Gastrocnemius medialis (tissue), 4 donors: Measurements from ENCODE around the gene NUP62.

ENCODE experiments used
- POLR2A ChIP-seq, 2 donors: fragments of 450-650 bp; IDR thresholded peaks; one replicate each; pipeline ENCODE4 v1.6.1; 2017; ENCODE audit warnings: antibody characterized with exemption in 2 of 2, mild to moderate bottlenecking in 2 of 2, moderate library complexity in 2 of 2
- TF ChIP-seq, protein P1 (sequence below), 5 experiments: fragments of 450-650 bp in 3 of 5; fragments of 200-600 bp in 2 of 5; sonication (generic) in 2 of 5; IDR thresholded peaks in 4 of 5; conservative IDR thresholded peaks in 1 of 5; 1 replicate in 4 of 5; 2 replicates in 1 of 5; pipeline ENCODE4 v1.5.1; 2016 to 2019; ENCODE audit warnings: antibody characterized with exemption in 5 of 5, mild to moderate bottlenecking in 3 of 5, moderate library complexity in 3 of 5

DNA sequence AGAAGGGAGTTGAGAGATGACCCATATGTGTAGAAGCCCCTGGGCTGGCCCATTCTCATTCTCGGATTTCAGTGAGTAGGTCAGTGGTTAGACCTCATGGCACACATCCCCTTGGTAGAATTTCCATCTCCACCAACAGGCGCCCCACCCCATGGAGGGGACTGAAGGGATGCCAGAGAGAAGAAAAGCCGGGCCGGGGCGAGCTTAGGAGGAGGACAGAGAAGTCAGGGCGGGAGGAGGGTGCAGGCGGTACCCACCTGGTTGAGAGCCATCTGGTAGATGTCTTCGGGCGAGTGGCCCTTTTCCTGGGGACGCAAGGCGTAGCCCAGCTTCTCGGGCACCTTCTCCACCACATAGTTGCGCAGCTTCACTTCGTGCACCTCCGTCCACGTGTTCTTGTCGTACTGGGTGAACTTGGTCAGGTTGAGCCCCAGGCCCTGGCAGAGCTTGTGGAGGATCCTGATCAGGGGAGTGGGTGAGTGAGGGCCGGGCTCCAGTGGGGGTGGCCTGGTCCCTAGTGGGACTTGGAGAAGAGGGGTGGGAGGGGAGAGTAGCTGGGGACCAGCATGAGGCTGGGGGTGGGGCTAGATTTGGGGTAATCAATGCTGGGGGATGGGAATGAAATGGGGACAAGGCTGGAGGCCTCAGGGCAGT lies 35.2 kb downstream of the NUP62 start:
- no peak for TF ChIP-seq POLR2A (IDR thresholded peaks at IDR 0.05)
- TF ChIP-seq, protein P1, sequence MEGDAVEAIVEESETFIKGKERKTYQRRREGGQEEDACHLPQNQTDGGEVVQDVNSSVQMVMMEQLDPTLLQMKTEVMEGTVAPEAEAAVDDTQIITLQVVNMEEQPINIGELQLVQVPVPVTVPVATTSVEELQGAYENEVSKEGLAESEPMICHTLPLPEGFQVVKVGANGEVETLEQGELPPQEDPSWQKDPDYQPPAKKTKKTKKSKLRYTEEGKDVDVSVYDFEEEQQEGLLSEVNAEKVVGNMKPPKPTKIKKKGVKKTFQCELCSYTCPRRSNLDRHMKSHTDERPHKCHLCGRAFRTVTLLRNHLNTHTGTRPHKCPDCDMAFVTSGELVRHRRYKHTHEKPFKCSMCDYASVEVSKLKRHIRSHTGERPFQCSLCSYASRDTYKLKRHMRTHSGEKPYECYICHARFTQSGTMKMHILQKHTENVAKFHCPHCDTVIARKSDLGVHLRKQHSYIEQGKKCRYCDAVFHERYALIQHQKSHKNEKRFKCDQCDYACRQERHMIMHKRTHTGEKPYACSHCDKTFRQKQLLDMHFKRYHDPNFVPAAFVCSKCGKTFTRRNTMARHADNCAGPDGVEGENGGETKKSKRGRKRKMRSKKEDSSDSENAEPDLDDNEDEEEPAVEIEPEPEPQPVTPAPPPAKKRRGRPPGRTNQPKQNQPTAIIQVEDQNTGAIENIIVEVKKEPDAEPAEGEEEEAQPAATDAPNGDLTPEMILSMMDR (IDR thresholded peaks at IDR 0.05 in 4 of 5, conservative IDR thresholded peaks at IDR 0.05 in 1 of 5), result no peak
